Heart left ventricle (tissue), 13 donors: ENCODE results near the gene AP2A1.
"Not testable (repeated sequence)": the region's sequence is repeated elsewhere in the genome, so short reads cannot be mapped to it uniquely, and the experiment has no call there.

ENCODE experiments used
- POLR2A ChIP-seq, 2 donors: fragments of 450-650 bp; IDR thresholded peaks; one replicate each; pipeline ENCODE4 v1.6.1; 2017; ENCODE audit warnings: antibody characterized with exemption in 2 of 2, mild to moderate bottlenecking in 2 of 2, moderate library complexity in 2 of 2
- TF ChIP-seq, protein P1 (sequence below), 12 donors: fragments of 200-600 bp; sonication (generic) in 4 of 12; IDR thresholded peaks; one replicate each; pipeline versions ENCODE4 v1.5.0 to v1.8.0; 2018 to 2022; ENCODE audit warnings: antibody characterized with exemption in 12 of 12, mild to moderate bottlenecking in 5 of 12
- donor health status: ischemic (EF 13 %, LVEDD 7.1; RV severe dilation, severe dysfunction).
- donor health status: DM: no; HTN: yes; CAD: no.
- donor health status: DM: no; HTN: no; CAD: no.
- donor health status: ischemic (EF 25% LVEDD 6.9; RV normal size, moderate dysfunction).
- donor health status: ischemic (EF 25% LVEDD 5.7; RV mildly dilated, moderate dysfunction).
- donor health status: ischemic (EF 35%, LVEDD 5.7; RV mildly dilated, moderate dysfunction).
- donor health status: nonischemic (EF 11% LVEDD 7.7; RV severe dilation, severe dysfunction).
- donor health status: DM: yes; HTN: yes; CAD: no.
- donor health status: PGD.
- donor health status: ischemic (EF 29% LVEDD 5.4; RV normal size, mild dysfunction).
- donor health status: nonischemic (EF 23%, LVEDD 6.1; RV moderate dilation, normal function).

DNA sequence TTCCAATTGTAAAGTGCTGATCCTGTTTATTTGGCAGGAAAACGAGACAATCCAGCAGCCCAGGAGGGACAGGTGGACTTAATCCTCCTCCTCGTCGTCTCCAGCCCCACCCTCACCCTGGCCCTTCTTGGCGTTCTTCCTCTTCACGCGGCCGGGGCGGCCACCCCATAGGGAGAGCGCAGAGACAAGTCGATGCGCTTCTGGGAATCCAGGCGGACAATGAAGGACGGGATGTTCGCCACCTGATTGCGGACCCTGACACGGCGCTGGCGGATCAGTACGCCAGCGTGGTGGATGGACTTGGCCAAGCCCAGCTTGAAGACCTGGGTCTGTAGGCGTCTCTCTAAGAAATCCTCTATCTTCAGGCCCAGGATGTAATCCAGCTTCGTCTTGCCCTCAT, 47.4 kb upstream of the AP2A1 start:
- TF ChIP-seq, protein P1, sequence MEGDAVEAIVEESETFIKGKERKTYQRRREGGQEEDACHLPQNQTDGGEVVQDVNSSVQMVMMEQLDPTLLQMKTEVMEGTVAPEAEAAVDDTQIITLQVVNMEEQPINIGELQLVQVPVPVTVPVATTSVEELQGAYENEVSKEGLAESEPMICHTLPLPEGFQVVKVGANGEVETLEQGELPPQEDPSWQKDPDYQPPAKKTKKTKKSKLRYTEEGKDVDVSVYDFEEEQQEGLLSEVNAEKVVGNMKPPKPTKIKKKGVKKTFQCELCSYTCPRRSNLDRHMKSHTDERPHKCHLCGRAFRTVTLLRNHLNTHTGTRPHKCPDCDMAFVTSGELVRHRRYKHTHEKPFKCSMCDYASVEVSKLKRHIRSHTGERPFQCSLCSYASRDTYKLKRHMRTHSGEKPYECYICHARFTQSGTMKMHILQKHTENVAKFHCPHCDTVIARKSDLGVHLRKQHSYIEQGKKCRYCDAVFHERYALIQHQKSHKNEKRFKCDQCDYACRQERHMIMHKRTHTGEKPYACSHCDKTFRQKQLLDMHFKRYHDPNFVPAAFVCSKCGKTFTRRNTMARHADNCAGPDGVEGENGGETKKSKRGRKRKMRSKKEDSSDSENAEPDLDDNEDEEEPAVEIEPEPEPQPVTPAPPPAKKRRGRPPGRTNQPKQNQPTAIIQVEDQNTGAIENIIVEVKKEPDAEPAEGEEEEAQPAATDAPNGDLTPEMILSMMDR (IDR thresholded peaks at IDR 0.05): not testable (repeated sequence)
- TF ChIP-seq POLR2A (IDR thresholded peaks at IDR 0.05): not testable (repeated sequence)
